Ramos (cell line): ENCODE data around the gene TRIM45.

ENCODE experiments used
- in situ Hi-C: fragments of 300-500 bp; cut with MboI; formaldehyde crosslinking; loops from one replicate; pipeline ENCODE4 v1.14.3; 2022; ENCODE audit warnings: low sequenced_read_pairs; ENCODE audit not compliant: unreplicated experiment

The TRIM45 gene

GRCh38 chr1:117066367-117066766 is 55.2 kb downstream of the TRIM45 start:
- in situ Hi-C loops = no loop called here

- in situ Hi-C loops = no loop called here
Observed at GRCh38 chr1:117061986-117062415, 59.5 kb downstream of the TRIM45 start.
